GM19438 (cell line): Measurements from ENCODE around the gene FNBP1.
"Not testable (repeated sequence)": the region's sequence is repeated elsewhere in the genome, so short reads cannot be mapped to it uniquely, and the experiment has no call there.

Experiments used
- ATAC-seq: cut with Tn5 transposase; IDR thresholded peaks from one replicate; pipeline ENCODE4 v1.9.1; 2021; ENCODE audit warnings: low read depth; ENCODE audit not compliant: unreplicated experiment

The FNBP1 gene

DNA sequence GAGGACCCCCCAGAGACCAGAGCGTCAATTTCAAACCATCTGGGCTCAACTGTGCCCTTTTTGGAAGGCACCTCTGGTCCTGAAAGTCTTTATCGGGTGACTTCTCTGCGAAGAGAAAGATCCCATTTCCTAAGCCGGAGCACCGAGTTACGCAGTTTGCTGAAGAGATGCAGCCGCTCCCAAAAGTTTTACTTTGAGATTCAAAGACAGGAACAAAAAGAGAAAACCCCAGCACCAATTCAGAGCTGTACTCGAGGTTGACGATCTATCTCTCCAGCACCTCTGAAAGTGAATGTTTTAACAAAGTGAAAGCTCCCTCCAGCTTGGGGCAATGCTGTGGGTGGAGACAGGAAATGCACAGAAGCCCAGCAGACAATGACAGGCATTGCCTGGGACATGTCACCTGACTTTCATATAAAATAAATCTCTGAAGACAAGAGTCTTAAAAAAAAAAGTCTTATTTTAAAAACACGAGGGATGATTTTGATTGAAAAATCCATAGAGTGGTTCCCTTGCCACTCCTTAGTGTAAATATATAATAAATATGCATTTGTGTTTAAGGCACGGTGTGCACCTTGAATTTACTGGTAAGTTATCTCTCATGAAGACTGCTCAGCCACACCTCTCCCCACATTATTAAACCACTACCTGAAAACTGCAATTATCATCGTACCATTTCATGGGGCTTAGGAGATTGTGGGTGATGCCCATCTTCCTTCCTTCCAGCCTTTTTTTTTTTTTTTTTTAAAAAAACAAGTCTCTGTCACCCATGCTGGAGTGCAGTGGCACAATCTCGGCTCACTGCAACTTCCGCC, 79.9 kb downstream of the FNBP1 start:
- ATAC-seq = no peak

DNA sequence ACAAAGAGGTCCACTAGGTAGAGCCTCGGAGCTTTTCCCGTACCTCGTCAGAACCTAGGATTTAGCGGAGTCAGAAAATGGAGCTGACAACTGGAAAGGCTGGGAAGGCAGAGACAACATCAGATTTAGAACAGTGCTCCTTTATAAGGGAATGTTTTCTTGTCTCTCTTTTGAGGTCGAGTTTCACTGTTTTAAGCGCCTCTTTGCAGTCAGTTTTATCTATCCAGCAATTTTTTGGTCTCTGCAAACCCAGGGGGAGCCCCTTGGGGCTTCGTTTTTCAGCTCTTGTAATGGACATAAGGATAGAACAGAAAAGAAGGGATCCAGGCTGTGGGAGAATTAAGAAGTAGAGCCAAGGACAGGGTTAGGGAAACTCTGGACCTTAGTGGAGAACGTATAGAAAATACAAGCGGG, 80.5 kb downstream of the FNBP1 start:
- no peak for ATAC-seq

DNA sequence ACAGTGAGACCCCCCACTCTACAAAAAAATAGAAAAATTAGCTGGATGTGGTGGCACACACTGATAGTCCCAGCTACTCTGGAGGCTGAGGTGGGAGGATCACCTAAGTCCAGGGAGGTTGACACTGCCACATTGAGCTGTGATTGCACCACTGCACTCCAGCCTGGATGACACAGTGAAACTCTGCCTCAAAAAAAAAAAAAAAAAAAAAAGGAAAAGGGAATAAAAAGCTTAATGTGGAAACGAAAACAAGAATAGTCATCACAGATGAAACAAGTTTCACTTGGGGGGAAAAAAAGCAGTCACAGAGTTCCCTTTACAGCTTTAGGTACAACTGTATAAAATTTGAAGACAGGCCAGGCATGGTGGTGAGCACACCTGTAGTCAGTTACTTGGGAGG, 84.2 kb downstream of the FNBP1 start:
- no peak for ATAC-seq

DNA sequence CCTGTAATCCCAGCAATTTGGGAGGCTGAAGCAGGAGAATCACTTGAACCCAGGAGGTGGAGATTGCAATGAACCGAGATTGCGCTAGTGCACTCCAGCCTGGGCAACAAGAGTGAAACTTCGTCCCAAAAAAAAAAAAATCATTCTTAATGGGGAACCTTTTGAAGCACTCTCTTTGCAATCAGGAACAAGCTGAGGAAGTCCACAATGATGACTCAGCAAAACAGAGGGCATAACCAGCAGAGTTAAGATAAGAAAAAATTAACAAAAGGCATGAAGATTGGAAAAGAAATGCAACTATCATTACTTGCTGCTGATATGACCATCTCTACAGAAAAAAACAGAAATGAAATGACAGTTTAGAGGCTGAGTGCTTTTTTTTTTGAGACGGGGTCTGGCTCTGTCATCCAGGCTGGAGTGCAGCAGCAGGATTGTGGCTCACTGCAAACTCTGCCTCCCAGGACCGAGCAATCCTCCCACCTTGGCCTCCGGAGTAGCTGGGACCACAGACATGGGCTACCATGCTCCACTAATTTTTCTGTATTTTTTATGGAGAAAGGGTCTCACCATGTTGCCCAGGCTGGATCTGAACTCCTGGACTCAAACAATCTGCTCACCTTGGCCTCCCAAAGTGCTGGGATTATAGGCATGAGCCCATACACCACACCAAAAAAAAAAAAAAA, 88.0 kb downstream of the FNBP1 start:
- ATAC-seq = no peak

DNA sequence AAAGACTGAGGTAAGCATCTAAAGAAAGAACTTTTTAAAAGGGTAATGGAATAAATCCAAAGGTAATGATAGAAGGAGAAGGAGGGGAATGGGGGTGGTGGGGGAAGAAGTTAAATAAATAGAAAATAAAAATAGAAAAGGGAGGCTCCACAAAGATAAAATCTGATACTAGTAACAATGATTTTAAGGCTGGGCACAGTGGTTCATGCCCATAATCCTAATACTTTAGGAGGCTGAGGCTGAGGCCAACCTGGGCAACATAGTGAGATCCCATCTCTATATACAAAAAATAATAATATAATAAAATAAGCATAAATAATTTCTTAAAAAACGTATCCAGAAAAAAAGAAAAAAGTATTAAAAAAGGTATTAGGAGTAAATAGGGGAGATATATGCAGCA, 89.3 kb downstream of the FNBP1 start:
- no peak for ATAC-seq

DNA sequence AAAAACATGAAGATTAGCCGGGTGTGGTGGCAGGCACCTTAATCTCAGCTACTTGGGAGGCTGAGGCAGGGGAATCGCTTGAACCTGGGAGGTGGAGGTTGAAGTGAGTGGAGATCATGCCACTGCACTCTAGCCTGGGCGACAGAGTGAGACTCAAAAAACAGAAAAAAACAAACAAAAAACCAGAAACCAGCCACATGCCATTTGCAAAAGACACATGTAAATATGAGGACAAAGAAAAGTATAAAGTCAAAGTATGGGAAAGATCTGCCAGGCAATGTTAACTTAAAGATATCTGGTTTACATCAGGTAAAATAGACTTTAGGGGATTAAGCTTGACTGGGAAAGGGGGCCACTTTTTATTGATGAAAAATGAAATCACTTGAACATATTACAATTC, 90.7 kb downstream of the FNBP1 start:
- ATAC-seq = no peak

DNA sequence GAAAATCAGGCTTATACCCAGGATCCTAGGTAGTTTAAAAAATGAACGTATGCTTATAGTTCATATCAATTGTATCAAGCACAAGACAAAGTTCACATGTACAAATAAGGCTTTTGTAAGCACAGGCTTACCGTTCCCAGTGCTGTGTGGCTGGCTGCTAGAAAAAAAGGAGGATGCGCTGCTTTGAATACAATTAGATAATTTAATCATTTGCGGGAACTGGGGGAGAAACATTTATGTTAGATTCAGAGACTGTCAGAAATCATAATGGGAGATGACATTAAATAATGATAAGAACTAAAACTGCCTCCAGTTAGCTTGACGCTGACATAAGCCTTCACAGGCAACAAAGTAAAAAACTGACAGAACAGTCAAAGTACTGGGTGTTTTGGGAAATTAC, 93.2 kb downstream of the FNBP1 start:
- ATAC-seq = no peak

DNA sequence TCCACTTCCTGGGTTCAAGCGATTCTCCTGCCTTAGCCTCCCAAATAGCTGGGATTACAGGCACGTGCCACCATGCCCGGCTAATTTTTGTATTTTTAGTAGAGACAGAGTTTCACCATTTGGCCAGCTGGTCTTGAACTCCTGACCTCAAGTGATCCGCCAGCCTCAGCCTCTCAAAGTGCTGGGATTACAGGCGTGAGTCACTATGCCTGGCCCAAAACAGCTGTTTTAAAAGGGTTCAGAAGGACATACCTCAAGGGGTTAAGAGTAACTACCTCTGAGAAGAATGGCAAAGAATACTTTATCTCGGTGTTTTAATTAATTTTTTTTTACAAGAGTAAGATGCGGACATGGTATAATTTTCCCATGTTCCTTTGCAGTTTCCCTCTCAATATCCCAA, 94.4 kb downstream of the FNBP1 start:
- not testable (repeated sequence) for ATAC-seq

DNA sequence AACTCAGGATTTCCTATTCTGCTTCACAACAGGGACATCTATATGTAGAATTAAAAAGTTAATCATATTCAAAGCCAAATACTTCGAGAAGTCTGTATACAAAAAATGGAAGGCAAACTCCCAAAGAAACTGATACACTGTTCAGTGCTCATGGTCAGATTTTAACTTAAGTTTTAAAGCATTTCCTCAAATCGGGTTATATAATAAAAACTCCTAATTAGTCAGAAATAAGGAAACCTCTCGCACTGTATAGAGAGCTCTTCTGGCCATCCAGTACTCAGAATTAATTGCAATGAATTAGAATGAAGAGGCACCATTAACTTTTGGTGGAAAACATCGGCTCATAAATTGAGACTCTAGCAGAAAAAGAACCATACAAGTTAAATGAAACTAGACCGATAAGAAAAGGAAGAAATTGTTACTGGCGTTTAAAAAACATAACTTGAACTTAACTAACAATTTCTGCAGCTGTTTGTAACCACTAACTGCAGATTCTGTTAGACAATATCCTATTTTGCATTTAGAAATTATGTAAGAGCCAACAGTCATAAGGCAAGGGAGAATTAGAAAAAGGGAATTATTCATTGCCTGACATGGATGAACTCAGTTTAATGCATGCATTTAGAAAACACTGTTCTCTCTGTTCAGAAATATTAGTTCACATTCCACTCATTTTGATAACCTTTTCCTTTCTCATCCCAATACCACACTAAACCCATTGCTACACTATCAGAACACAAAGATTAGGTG, 96.6 kb downstream of the FNBP1 start:
- no peak for ATAC-seq

DNA sequence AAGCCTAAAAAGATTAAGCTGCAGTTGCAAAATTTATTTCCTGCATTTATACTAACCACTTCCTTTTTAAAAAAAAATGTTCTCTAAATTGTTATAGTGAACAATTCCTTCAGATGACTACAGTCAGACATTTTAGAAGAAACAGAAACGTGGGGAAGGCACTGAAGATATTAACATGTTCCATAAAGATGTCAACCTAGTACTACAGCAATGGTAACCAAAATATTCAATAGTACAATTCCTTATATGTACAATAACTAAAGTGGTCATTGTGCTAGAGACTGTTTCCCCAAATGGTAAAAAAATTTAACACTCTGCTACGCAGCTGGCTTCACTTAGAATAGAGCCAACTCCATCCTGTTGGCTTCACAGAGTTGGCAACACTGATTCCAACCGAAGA, 97.7 kb downstream of the FNBP1 start:
- ATAC-seq = no peak

DNA sequence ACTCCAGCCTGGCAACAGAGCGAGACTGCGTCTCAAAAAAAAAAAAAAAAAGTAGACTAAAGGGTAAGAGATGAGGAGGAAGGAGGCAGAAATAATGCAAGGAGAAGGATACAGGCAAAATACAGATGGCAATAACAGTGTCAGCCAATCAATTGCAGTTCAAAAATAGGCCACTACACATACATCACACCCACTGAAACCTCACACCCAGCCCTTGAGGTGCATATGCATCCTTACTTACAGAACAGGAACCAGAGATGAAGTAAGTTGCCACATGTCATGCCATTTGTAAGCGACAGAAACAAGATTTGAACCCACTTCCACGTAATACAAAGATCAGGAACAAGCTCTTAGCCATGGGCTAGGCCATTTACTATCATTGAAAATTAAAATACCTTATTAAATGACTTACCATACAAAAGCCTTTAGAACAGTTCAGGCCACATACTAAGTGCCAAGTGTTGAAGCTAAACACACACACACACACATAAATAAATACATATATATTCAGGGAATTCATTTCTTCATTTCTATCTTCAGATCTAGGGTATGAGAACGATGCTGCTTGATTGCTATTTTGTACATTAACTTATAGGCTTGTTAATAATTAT, 98.4 kb downstream of the FNBP1 start:
- ATAC-seq = no peak

DNA sequence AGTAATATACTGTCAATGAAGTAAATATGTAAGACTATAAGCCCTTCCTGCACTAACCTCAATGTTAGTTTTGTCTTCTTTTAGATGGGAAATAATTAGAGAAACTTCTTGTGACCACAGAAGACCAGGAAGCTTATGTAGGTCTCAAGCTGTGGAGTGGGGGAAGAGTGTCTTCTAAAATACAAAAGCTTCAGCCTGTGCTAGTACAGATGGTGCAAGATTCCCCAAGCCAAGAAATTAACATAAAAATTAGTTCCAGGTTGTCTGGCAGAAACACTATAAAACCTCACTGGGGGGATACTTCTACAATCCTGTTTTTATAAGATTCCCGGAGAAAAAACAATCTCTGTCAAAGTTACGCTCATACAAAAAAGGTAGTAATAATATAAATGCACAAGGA, 103.6 kb downstream of the FNBP1 start:
- ATAC-seq = no peak

DNA sequence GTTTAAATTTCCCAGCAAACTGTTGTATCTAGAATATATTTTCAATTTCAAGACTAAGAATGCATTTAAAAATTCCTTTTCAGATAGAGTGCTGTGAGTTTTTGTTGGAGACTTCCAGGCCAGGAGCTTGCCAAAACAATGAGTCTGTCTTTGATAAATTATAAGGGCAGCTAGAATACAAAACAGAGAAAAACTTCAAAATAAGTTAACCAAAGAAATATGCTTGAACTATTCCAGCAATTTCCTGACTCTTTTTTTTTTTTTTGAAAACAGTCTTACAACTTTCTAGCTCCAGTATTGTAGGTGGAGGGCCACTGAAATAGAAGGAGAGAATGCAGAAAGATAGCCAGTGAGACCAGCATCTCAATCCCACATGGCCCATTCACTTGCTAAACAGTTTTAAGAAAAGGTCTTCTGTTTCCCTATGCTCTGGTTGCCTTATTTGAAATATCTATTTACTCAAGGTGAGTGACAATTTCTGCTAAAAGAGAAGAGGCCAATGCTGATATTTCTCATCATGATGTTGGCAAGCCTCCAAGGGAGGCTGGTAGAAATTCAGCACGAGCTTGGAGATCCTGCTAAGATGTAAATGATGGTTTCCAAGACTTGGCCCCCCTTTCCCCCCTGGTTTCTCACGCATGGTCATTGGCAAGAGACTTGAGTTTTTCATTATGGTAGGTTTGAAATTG, 104.6 kb downstream of the FNBP1 start:
- ATAC-seq = no peak

DNA sequence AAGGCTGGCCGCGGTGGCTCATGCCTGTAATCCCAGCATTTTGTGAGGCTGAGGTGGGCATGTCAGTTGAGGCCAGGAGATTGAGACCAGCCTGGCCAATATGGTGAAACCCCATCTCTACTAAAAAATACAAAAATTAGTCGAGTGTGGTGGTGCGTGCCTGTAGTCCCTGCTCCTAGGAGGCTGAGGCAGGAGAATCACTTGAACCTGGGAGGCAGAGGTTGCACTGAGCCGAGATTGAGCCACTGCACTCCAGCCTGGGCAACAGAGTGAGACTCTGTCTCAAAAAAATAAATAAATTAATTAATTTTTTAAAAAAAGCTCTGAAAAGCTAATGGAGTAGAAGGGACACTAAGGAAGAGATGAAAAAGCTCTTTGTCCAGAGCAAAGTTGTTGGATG, 105.1 kb downstream of the FNBP1 start:
- ATAC-seq = not testable (repeated sequence)

DNA sequence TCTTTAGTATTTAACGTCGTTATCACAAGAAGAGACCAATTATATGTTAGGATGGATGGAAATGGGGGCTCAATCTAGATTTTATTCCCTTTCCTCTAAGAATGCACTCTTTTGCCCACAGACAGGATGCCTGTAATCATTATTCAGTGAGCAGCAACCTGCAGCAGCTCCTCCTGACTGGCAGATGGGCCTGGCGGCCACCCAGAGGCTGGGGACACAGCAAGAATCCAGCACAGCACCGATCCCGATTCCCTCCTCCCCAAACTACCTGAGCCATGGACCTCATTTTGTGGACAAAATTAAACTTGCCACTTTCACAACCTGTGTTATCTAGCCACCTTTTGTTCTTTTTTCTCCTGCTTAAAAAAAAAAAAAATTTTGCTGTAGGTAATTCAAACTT, 106.8 kb downstream of the FNBP1 start:
- no peak for ATAC-seq

DNA sequence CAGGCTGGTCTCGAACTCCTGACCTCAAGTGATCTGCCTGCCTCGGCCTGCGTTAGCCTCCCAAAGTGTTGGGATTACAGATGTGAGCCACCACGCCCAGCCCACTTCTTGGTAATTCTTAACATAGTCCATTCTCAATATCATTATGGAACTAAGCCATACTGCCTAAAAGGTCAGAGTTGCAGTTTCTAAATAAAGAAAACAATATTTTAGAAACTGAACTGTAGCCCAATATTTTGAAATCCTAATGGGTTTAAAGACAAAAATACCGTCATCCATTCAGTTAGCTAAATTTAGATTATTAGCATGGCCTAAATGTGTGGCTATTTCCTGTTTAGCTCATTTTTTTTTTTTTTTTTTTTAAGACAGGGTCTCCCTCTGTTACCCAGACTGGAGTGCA, 108.2 kb downstream of the FNBP1 start:
- ATAC-seq = no peak

DNA sequence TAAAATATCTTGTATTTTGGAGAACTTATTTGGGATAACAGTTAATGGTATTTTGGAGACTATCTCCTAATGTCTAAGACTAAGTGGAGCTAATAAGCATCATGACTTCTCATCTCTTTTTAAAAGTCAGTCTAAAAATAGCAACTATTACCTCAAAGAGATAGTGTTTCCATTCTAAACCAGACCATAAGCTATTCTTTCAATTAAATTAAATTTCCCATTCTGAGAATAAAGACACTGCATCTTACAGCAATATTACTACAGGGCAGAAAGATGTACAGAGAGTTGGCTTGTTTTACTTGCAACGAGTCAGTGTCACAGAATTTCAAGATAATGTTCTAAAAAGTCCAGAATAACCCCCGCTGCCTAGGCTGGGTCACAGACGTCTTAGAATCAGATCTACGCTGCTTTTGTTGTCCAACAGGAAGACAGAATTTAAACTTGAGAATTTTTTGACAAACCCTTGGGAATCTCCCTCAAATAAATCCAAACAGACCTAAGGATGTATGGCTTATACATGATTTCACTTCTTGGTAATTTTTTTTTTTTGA, 108.9 kb downstream of the FNBP1 start:
- ATAC-seq = no peak

DNA sequence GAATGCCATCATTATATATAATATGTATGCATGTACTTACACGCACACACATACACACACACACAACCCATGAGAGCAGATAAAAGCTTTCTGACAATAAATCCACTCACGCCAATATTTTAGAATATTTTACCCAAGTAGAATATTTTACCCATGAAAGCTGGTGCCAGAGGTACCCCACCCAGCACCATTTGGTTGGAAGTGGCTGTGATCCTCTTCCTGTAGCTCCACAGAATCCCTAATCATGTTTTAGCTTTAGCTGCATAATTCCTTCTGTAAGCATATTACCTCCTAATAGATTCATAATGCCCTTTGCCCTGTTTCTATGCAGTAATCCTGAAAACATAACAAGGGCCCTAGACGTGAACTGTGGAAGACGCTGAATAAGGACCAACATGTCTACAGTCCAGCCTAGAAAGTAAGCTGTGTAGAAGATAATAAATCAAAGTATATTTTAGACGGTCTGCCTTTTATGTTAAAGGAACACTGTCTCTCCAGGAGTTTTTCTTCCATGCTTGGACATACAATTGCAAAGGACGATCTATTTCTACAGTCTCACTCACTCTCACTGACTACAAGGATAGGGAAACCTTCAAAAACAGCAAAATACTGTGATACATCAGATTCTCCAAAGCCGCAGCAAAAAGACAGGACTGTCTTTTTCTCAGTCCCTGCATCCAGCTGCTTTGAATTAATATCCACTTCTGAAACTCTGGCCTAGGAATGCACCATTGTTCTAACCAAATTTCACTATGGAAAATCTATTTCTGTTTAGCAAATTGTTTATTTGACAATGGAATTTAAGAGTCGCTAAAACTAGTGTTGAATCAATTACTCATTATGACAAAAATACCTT, 109.6 kb downstream of the FNBP1 start:
- no peak for ATAC-seq
